ENCODE results near the gene METTL1.

The METTL1 gene

GRCh38 chr12:57767876-57768275 lies 4.0 kb downstream of the METTL1 start:
- no peak for DNase-seq (ENCODE audit: low read depth in 2 of 2)

GRCh38 chr12:57767305-57767698 lies 4.6 kb downstream of the METTL1 start:
- no peak for DNase-seq (ENCODE audit: low read depth in 2 of 2)

- no peak for DNase-seq (ENCODE audit: low read depth in 2 of 2)
Observed at GRCh38 chr12:57766464-57767304, 5.2 kb downstream of the METTL1 start, which contains the start of gene CYP27B1. CYP27B1 (minus strand) TSS chr12:57767078; CDS start chr12:57767041, 37 bp downstream.

- no peak for DNase-seq (ENCODE audit: low read depth in 2 of 2)
Observed at GRCh38 chr12:57765698-57766463, 6.0 kb downstream of the METTL1 start.

GRCh38 chr12:57765003-57765697 lies 6.8 kb downstream of the METTL1 start:
- peak in 1 of 2 donors; percentile 44 for DNase-seq (ENCODE audit: low read depth in 2 of 2)

GRCh38 chr12:57764662-57765002 lies 7.3 kb downstream of the METTL1 start:
- no peak for DNase-seq (ENCODE audit: low read depth in 2 of 2)

GRCh38 chr12:57763881-57764661 lies 7.8 kb downstream of the METTL1 start:
- no peak for DNase-seq (ENCODE audit: low read depth in 2 of 2)

- DNase-seq (ENCODE audit: low read depth in 2 of 2): no peak
Observed at GRCh38 chr12:57762463-57762862, 9.4 kb downstream of the METTL1 start.

GRCh38 chr12:57761391-57761998 lies 10.4 kb downstream of the METTL1 start:
- DNase-seq (ENCODE audit: low read depth in 2 of 2): no peak

GRCh38 chr12:57760347-57760982 lies 11.4 kb downstream of the METTL1 start:
- no peak for DNase-seq (ENCODE audit: low read depth in 2 of 2)

GRCh38 chr12:57759360-57759980 lies 12.4 kb downstream of the METTL1 start:
- DNase-seq (ENCODE audit: low read depth in 2 of 2): no peak

GRCh38 chr12:57758552-57759359 lies 13.1 kb downstream of the METTL1 start:
- no peak for DNase-seq (ENCODE audit: low read depth in 2 of 2)

GRCh38 chr12:57757771-57758170 lies 14.1 kb downstream of the METTL1 start:
- no peak for DNase-seq (ENCODE audit: low read depth in 2 of 2)

GRCh38 chr12:57756406-57757341 lies 15.2 kb downstream of the METTL1 start:
- DNase-seq (ENCODE audit: low read depth in 2 of 2): peak in 1 of 2 donors; percentile 65

GRCh38 chr12:57755454-57756372 lies 16.2 kb downstream of the METTL1 start:
- DNase-seq (ENCODE audit: low read depth in 2 of 2): no peak

- no peak for DNase-seq (ENCODE audit: low read depth in 2 of 2)
Observed at GRCh38 chr12:57755194-57755453, 16.8 kb downstream of the METTL1 start.
